GM12873 (cell line): ENCODE data around the gene MGST2.

Experiments
- TF ChIP-seq, protein P1 (sequence below): IDR thresholded peaks from 2 replicates; pipeline ENCODE4 v1.5.1; 2012; ENCODE audit warnings: low read depth, mild to moderate bottlenecking, moderate library complexity, low read length, control low read depth; ENCODE audit not compliant: insufficient read depth; ENCODE audit errors: missing control alignments

MGST2 gene

DNA sequence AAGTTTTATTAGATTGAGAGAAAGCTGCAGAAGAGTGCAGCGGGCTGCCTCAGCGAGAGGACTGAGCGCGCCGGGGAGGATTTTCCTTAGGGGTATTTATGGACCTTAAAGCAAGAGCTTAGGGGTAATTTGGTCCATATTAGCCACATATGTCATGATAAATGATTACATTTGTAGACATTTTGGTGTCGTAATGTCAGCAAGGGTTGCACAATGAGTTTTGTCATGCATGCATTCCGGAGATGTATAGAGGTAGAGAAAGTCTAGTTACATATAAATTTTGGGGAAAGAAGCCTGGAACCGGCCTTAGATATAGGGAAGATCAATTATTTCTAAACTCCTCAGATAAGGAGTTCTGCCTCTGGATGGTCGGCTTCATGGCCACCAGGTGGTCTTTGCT is 10.0 kb downstream of the MGST2 start:
- TF ChIP-seq, protein P1, sequence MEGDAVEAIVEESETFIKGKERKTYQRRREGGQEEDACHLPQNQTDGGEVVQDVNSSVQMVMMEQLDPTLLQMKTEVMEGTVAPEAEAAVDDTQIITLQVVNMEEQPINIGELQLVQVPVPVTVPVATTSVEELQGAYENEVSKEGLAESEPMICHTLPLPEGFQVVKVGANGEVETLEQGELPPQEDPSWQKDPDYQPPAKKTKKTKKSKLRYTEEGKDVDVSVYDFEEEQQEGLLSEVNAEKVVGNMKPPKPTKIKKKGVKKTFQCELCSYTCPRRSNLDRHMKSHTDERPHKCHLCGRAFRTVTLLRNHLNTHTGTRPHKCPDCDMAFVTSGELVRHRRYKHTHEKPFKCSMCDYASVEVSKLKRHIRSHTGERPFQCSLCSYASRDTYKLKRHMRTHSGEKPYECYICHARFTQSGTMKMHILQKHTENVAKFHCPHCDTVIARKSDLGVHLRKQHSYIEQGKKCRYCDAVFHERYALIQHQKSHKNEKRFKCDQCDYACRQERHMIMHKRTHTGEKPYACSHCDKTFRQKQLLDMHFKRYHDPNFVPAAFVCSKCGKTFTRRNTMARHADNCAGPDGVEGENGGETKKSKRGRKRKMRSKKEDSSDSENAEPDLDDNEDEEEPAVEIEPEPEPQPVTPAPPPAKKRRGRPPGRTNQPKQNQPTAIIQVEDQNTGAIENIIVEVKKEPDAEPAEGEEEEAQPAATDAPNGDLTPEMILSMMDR = no peak

DNA sequence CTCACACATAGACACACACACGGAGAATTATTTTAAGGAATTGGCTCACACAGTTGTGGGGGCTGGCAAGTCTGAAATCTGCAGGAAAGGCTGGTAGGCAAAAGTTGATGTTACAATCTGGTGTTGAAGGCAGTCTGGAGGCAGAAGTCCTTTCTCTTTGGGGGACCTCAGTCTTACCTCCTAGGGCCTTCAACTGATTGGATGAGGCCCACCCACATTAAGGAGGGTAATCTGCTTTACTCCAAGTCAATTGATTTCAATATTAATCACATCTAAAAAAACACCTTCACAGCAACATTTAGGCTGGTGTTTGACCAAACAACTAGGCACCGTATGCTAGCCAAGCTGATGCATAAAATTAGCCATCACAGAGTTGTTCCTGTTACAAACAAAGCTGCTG is 10.7 kb downstream of the MGST2 start:
- TF ChIP-seq, protein P1 = no peak

DNA sequence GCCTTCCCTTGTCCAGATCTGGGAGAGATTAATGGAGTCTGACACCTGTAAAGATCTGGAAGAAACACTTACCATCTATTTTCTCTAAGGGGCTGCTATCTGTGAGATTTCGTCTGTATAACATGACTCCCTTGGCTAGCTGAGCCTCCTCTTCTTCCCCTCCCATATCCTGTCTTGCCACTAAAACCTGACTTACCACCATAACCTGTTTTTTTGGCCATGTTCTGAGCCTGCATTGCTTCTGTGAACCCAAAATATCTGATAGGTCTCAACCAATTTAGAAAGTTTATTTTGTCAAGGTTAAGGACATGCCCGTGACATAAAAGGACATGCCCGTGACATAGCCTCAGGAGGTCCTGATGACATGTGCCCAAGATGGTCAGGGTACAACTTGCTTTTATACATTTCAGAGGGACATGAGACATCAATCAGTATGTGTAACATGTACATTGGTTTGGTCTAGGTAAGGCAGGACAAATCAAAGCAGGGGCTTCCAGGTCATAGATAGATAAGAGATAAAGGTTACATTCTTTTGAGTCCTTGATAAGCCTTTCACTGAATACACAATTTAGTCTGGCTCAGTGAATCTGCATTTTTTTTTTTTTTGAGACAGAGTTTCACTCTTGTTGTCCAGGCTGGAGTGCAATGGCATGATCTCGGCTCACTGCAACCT is 11.4 kb downstream of the MGST2 start:
- TF ChIP-seq, protein P1 = no peak

DNA sequence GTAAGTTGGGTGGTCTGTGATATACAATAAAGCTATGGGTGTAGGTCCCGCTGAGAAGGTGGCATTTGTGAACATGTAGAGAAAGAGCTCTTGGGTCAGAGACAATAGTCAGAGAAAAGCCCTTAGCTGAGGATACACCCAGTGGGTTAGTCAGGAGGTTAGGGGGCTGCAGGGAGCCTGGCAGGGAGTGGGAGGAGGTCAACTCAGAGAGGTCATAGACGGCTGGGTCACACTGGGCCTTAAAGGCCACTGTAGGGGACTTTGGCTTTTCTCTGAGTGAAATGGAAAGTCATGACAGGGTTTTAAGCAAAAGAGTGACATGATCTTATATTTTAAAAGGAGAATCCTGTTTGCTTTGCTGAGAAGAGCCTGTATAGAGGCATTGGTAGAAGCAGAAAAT is 16.7 kb downstream of the MGST2 start:
- TF ChIP-seq, protein P1 = no peak

DNA sequence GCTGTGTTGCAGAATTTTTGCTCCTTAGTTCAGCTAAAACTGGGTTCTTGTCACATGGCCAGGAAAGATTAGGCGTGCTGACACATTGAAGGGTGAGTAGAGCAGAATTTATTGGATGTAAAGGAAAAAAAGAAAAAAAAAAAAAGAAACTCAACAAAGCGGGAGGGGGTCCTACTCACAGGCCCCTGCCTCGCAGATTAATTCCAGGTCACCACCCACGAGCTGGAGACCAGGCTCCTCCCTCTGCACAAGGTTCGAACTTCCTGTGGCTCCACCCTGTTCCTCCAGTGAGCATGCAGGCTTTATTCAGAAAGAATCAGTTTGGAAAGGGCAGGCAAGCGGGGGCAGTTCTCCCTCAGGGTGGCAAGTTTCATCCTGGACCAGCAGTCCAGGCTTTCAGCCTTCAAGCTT is 17.1 kb downstream of the MGST2 start:
- TF ChIP-seq, protein P1 = no peak

DNA sequence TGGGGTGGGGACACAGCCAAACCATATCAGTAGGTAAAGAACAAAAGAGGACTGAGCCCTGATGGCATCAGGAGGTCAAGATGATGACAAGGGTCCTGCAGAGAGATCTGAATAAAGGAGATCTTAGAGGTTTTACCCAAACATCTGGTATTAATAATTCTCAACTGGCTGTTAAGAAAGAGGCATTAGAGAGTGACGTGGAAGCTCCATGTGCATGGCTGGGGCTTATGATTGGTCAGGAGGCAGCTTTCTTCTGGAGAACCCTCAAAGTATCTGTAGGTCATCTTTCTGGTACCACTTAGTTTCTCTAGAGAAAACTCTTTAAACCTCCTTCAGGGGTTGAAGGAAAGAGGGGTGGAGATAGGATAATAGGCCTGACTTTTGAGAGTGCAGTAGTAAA is 18.7 kb downstream of the MGST2 start:
- TF ChIP-seq, protein P1 = no peak

DNA sequence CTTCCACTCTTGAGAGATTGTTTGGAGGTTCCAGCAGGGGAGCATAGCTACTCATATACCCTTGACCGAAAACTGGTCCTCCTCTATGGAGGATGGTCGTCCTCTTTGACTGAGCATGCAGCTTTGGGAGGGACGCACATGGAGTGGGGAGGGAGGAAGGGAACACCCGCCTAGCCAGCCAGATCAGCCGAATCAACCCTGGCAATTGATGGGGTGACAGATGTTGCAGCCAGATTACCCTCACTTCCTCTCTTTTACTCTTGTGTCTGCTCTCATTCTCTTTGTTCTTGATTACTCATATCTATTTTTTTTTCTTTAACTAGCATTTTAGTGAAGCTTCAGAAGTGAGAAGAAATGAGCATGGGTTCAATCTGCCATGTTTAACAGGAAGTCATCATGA is 19.6 kb downstream of the MGST2 start:
- TF ChIP-seq, protein P1 = no peak
